Measurements from ENCODE around the gene TBR1. TPM values are rescaled to one million over a fixed set of nuclear protein-coding genes. Genes with fewer than 3 reads are reported as not detected.
A peak's percentile ranks its signal among the peaks of the same experiment; 100 is the strongest.

The TBR1 gene
- total and polyA plus RNA-seq, 2 of the 4 experiments (the other 2 are of a cell fraction): not detected

DNA sequence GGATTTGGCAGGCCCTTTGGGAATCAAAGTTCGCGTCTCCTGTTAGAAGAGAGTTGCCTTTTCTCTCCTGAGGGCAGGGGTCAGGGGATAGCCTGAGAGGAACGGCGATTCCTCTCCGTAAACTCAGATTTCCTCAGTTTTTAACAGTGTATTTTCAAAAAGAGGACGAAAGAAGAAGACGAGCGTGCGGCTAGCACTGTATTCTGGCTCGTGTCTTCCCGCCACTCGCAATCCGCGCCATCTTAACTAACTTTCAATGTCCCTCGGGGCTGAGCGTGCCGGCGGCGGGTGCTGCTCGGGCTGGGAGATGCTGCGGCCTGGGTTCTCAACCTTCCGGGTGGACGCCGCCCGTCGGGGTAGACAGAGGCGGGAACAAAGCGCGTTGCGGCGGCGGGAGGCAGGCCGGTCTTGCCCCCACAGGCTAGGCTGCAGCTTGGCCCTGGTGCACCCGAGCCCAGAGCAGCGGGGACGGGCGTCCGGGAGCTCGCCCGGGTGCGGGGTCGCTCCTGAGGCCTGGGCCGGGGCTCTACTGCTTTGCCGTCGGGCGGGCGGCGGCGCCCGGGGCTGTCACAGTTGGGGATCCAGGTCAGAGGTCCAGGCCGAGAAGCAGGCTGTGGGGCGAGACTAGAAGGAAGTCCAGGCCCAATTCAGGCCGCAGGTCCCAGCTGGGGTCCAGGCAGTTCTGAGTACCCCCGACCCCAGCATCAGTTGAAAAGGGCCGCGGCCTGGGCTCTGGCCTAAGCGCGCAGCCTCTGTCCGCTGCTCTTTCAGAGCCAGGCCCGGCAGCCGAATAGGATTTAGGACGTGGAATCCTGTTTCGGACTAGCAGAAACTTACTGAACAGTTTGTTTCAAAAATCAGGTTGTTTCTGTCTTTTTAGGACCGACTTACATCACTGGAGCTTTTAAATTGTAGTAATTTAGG, 11.8 kb downstream of the TBR1 start:
- intact Hi-C loops (cut with micrococcal nuclease): loop anchor here (5.0 to 10.0 kb wide), 2 partner anchors 519 to 697 kb away; no protein-coding TSS in a partner anchor
- Histone ChIP-seq H3K4me3 (ENCODE audit: insufficient read depth, low read depth, low read length) (no peak overlapping the region), H3K79me1 (ENCODE audit: low read depth in 1 of 2, low read length in 2 of 2) (no peaks in the 10 kb centered on the region), H2AFZ (replicated peaks; ENCODE audit: low read length, poor library complexity) (peak overlapping the region; percentile 38), H3K56ac (ENCODE audit: extremely low read depth, insufficient read depth, low read length) (no peak overlapping the region), H3K4ac (ENCODE audit: low read depth, low read length) (no peak overlapping the region), H4K91ac (ENCODE audit: insufficient read depth, low read depth, low read length) (no peak overlapping the region), H3K4me2 (ENCODE audit: low read depth, low read length) (no peak overlapping the region), H2AK9ac (replicated peaks; ENCODE audit: low read depth, low read length, poor library complexity) (no peak overlapping the region), H2BK20ac (ENCODE audit: low read depth, low read length) (no peak overlapping the region), H2BK5ac (ENCODE audit: low read depth, low read length, poor library complexity, severe bottlenecking) (no peak overlapping the region), H3K9me3 (ENCODE audit: control insufficient read depth, insufficient read depth, low read length) (peaks cover 21% of the 10 kb centered on the region), H3K18ac (ENCODE audit: low read depth, low read length) (no peak overlapping the region), H2AK5ac (ENCODE audit: low read depth, low read length) (no peak overlapping the region), H4K20me1 (ENCODE audit: insufficient read depth, low read length) (0 out of 2 replicates have a peak, but pooled peaks cover 4% of the 10 kb centered on the region), H4K5ac (ENCODE audit: low read depth, low read length) (no peak overlapping the region), H4K8ac (ENCODE audit: low read depth in 2 of 2, low read length in 2 of 2) (no peak overlapping the region), H3K4me1 (ENCODE audit: control insufficient read depth, insufficient read depth, low read length) (no peaks in the 10 kb centered on the region; the same call in 1 of the 2 replicates), H3K23ac (ENCODE audit: low read depth, low read length) (no peak overlapping the region), H3K36me3 (ENCODE audit: control insufficient read depth, insufficient read depth, low read length) (no peaks in the 10 kb centered on the region), H2BK15ac (ENCODE audit: low read depth, low read length) (no peak overlapping the region), H3K27me3 (ENCODE audit: control insufficient read depth, insufficient read depth, low read length) (peaks cover 69% of the 10 kb centered on the region), H3K27ac (ENCODE audit: insufficient read depth, low read length) (no peak overlapping the region), H2BK120ac (ENCODE audit: low read depth, low read length) (no peak overlapping the region), H3K9ac (ENCODE audit: low read depth, low read length) (no peak overlapping the region), H3K14ac (replicated peaks; ENCODE audit: low read depth, low read length) (no peak overlapping the region), H3K9me1 (ENCODE audit: insufficient read depth, low read length) (no peaks in the 10 kb centered on the region)
- dilution Hi-C loops (cut with HindIII; ENCODE audit: low sequenced_read_pairs, unreplicated experiment): no loop called here
- DNase-seq: no peak
- ChIA-PET CTCF (interaction anchor here (1.2 kb wide), 1 partner anchor 16 kb away, joined by 3 read pairs; no protein-coding TSS in a partner anchor), POLR2A (ENCODE audit: unreplicated experiment) (no interaction called here)
- ATAC-seq (ENCODE audit: low read depth): no peak
- WGBS, 2 experiments (ENCODE audit: extremely low coverage in 2 of 2, insufficient read length in 1 of 2): 56% methylated on average over 24 of the region's 64 CpGs; no CpG with 5 or more reads in 1 of the 2 experiments
- no TSS peak for BruUV-seq (replicated peaks)
- in situ Hi-C loops (cut with MboI; ENCODE audit: low sequenced_read_pairs): no loop called here
- no peak for TF ChIP-seq CHD1 (IDR thresholded peaks at IDR 0.05; ENCODE audit: low read depth, low read length)
- no peak for TF ChIP-seq POLR2A (IDR thresholded peaks at IDR 0.05; ENCODE audit: low read depth, low read length)
- no peak for TF ChIP-seq NFE2L2 (IDR thresholded peaks at IDR 0.05; ENCODE audit: low read depth, low read length)
- no peak for TF ChIP-seq RCOR1 (IDR thresholded peaks at IDR 0.05; ENCODE audit: insufficient replicate concordance, low read length)
- no peak for TF ChIP-seq FOS (IDR thresholded peaks at IDR 0.05; ENCODE audit: low read depth, low read length)
- TF ChIP-seq, protein P1, sequence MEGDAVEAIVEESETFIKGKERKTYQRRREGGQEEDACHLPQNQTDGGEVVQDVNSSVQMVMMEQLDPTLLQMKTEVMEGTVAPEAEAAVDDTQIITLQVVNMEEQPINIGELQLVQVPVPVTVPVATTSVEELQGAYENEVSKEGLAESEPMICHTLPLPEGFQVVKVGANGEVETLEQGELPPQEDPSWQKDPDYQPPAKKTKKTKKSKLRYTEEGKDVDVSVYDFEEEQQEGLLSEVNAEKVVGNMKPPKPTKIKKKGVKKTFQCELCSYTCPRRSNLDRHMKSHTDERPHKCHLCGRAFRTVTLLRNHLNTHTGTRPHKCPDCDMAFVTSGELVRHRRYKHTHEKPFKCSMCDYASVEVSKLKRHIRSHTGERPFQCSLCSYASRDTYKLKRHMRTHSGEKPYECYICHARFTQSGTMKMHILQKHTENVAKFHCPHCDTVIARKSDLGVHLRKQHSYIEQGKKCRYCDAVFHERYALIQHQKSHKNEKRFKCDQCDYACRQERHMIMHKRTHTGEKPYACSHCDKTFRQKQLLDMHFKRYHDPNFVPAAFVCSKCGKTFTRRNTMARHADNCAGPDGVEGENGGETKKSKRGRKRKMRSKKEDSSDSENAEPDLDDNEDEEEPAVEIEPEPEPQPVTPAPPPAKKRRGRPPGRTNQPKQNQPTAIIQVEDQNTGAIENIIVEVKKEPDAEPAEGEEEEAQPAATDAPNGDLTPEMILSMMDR (conservative IDR thresholded peaks at IDR 0.05; ENCODE audit: low read depth, low read length): no peak
- TF ChIP-seq RAD21 (IDR thresholded peaks at IDR 0.05; ENCODE audit: low read length): no peak
- TF ChIP-seq BHLHE40 (IDR thresholded peaks at IDR 0.05; ENCODE audit: low read depth, low read length): no peak
- no peak for TF ChIP-seq MAZ (IDR thresholded peaks at IDR 0.05; ENCODE audit: borderline replicate concordance, low read depth, low read length)
- TF ChIP-seq SMC3 (IDR thresholded peaks at IDR 0.05; ENCODE audit: low read depth, low read length): no peak
- TF ChIP-seq, protein P2, sequence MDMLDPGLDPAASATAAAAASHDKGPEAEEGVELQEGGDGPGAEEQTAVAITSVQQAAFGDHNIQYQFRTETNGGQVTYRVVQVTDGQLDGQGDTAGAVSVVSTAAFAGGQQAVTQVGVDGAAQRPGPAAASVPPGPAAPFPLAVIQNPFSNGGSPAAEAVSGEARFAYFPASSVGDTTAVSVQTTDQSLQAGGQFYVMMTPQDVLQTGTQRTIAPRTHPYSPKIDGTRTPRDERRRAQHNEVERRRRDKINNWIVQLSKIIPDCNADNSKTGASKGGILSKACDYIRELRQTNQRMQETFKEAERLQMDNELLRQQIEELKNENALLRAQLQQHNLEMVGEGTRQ (IDR thresholded peaks at IDR 0.05; ENCODE audit: low read depth, low read length): no peak
- TF ChIP-seq, protein P3, sequence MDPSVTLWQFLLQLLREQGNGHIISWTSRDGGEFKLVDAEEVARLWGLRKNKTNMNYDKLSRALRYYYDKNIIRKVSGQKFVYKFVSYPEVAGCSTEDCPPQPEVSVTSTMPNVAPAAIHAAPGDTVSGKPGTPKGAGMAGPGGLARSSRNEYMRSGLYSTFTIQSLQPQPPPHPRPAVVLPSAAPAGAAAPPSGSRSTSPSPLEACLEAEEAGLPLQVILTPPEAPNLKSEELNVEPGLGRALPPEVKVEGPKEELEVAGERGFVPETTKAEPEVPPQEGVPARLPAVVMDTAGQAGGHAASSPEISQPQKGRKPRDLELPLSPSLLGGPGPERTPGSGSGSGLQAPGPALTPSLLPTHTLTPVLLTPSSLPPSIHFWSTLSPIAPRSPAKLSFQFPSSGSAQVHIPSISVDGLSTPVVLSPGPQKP (IDR thresholded peaks at IDR 0.05; ENCODE audit: borderline replicate concordance, low read depth, low read length): no peak
- TF ChIP-seq MAFK (IDR thresholded peaks at IDR 0.05; ENCODE audit: low read depth, low read length): no peak
- TF ChIP-seq MXI1 (IDR thresholded peaks at IDR 0.05; ENCODE audit: borderline replicate concordance, low read depth, low read length): no peak
